GM23338 (cell line): ENCODE data around the gene COL6A1. TPM values are rescaled to one million over a fixed set of nuclear protein-coding genes. Genes with fewer than 3 reads are reported as not detected.

Source experiments
- ATAC-seq: fragments of 200-7000 bp; cut with Tn5 transposase; 3 replicates; pipeline ENCODE4 v1.9.1; 2020
- DNase-seq: peaks from one replicate; pipeline ENCODE4 v3.0.0-alpha.2; 2015; ENCODE audit warnings: low spot score
- H2AFZ ChIP-seq: fragments of 200-600 bp; sonication (generic); 2 replicates; pipeline ENCODE4 v1.8.0; 2016; ENCODE audit warnings: antibody characterized with exemption, mild to moderate bottlenecking, moderate library complexity
- H3F3A ChIP-seq: fragments of 200-600 bp; sonication (generic); replicated peaks from 2 replicates; pipeline ENCODE4 v1.8.0; 2017; ENCODE audit warnings: antibody characterized with exemption, mixed run types, low read depth
- H3K27ac ChIP-seq: fragments of 200-600 bp; sonication (generic); 2 replicates; pipeline ENCODE4 v1.6.1; 2016; ENCODE audit warnings: low read depth
- H3K27me3 ChIP-seq: fragments of 200-600 bp; sonication (generic); 2 replicates; pipeline ENCODE4 v1.8.0; 2016; ENCODE audit warnings: mild to moderate bottlenecking, mixed run types, moderate library complexity; ENCODE audit not compliant: insufficient read depth
- H3K36me3 ChIP-seq: fragments of 200-600 bp; sonication (generic); 2 replicates; pipeline ENCODE4 v1.8.0; 2016; ENCODE audit warnings: mild to moderate bottlenecking; ENCODE audit not compliant: insufficient read depth
- H3K4me1 ChIP-seq: fragments of 200-600 bp; sonication (generic); 2 replicates; pipeline ENCODE4 v1.8.0; 2016; ENCODE audit warnings: mild to moderate bottlenecking, moderate library complexity; ENCODE audit not compliant: insufficient read depth
- H3K4me2 ChIP-seq: fragments of 200-600 bp; sonication (generic); 2 replicates; pipeline ENCODE4 v1.7.1; 2017; ENCODE audit warnings: mixed run types
- H3K4me3 ChIP-seq: fragments of 200-600 bp; sonication (generic); 2 replicates; pipeline ENCODE4 v1.6.1; 2016; ENCODE audit warnings: mixed run types
- H3K79me2 ChIP-seq: fragments of 200-600 bp; sonication (generic); replicated peaks from 2 replicates; pipeline ENCODE4 v1.8.0; 2017; ENCODE audit warnings: mild to moderate bottlenecking; ENCODE audit not compliant: insufficient read depth
- H3K9me2 ChIP-seq: fragments of 200-600 bp; sonication (generic); 2 replicates; pipeline ENCODE4 v1.8.0; 2017; ENCODE audit not compliant: insufficient read depth
- H4K20me1 ChIP-seq: fragments of 200-600 bp; sonication (generic); replicated peaks from 2 replicates; pipeline ENCODE4 v1.8.0; 2017; ENCODE audit warnings: mild to moderate bottlenecking; ENCODE audit not compliant: insufficient read depth
- H3K27ac Mint-ChIP-seq: 2 replicates; pipeline ENCODE4 v1.8.0; 2020; ENCODE audit warnings: inconsistent platforms, mild to moderate bottlenecking, moderate library complexity, mixed read lengths
- H3K27me3 Mint-ChIP-seq: 3 replicates; pipeline ENCODE4 v1.8.0; 2022; ENCODE audit warnings: low read depth, mild to moderate bottlenecking, moderate library complexity, mixed read lengths, inconsistent platforms; ENCODE audit not compliant: insufficient read depth, poor library complexity
- H3K36me3 Mint-ChIP-seq: 3 replicates; pipeline ENCODE4 v1.8.0; 2021; ENCODE audit warnings: low read depth, mild to moderate bottlenecking, inconsistent platforms, moderate library complexity, mixed read lengths
- H3K4me1 Mint-ChIP-seq: 3 replicates; pipeline ENCODE4 v1.8.0; 2020; ENCODE audit warnings: mild to moderate bottlenecking, inconsistent platforms, mixed read lengths
- H3K4me3 Mint-ChIP-seq: 3 replicates; pipeline ENCODE4 v1.8.0; 2021; ENCODE audit warnings: moderate library complexity, mild to moderate bottlenecking, inconsistent platforms, mixed read lengths
- H3K9me3 Mint-ChIP-seq: 3 replicates; pipeline ENCODE4 v1.8.0; 2020; ENCODE audit warnings: moderate library complexity, mild to moderate bottlenecking, inconsistent platforms, mixed read lengths
- CREB1 ChIP-seq: fragments of 250-450 bp; sonication (Bioruptor Pico); IDR thresholded peaks from 2 replicates; pipeline ENCODE4 v1.5.0; 2020; ENCODE audit warnings: low read depth, mild to moderate bottlenecking, moderate library complexity
- JUNB ChIP-seq: IDR thresholded peaks from one replicate; pipeline ENCODE4 v1.6.1; 2016; ENCODE audit warnings: antibody characterized with exemption; ENCODE audit not compliant: unreplicated experiment
- POLR2AphosphoS5 ChIP-seq: IDR thresholded peaks from 2 replicates; pipeline ENCODE4 v1.6.1; 2016; ENCODE audit warnings: antibody characterized with exemption, low read depth
- STAT1 ChIP-seq: IDR thresholded peaks from one replicate; pipeline ENCODE4 v1.6.1; 2016; ENCODE audit warnings: antibody characterized with exemption; ENCODE audit not compliant: unreplicated experiment
- ZNF114 ChIP-seq: fragments of 250-450 bp; sonication (Bioruptor Pico); IDR thresholded peaks from 2 replicates; pipeline ENCODE4 v1.5.0; 2020; ENCODE audit warnings: mild to moderate bottlenecking, moderate library complexity
- polyA plus RNA-seq: library from polyadenylated mRNA; unstranded; fragments of >200 nt; fragmentation: Nextera tagmentation; extraction: Ambion mirVana; gene quantifications from 2 replicates; pipeline ENCODE4 v1.2.1, GENCODE V29; 2016
- total RNA-seq: library from RNA; depleted of rRNA; stranded (reverse); fragments of >200 nt; shearing (Covaris generic); gene quantifications from 2 replicates; pipeline ENCODE4 v1.2.3, GENCODE V29; 2014
- TF ChIP-seq, protein P1 (sequence below): fragments of 250-450 bp; sonication (Bioruptor Pico); IDR thresholded peaks from 2 replicates; pipeline ENCODE4 v1.5.0; 2020; ENCODE audit warnings: mild to moderate bottlenecking, moderate library complexity
- TF ChIP-seq, protein P2 (sequence below): IDR thresholded peaks from 2 replicates; pipeline ENCODE4 v1.6.1; 2016; ENCODE audit warnings: antibody characterized with exemption
- TF ChIP-seq, protein P3 (sequence below), 2 experiments: fragments of 200-600 bp in 1 of 2; sonication (generic) in 1 of 2; conservative IDR thresholded peaks; 2 replicates each; pipeline versions ENCODE4 v1.5.1 to v1.6.1; 2016 to 2017; ENCODE audit warnings: antibody characterized with exemption in 2 of 2, low read depth in 2 of 2, mild to moderate bottlenecking in 2 of 2, moderate library complexity in 1 of 2
- TF ChIP-seq, protein P4 (sequence below): IDR thresholded peaks from one replicate; pipeline ENCODE4 v1.6.1; 2018; ENCODE audit warnings: antibody characterized with exemption; ENCODE audit not compliant: unreplicated experiment

The COL6A1 gene
- total and polyA plus RNA-seq, 2 experiments from 2014 or later: 76.0 to 180 TPM

DNA sequence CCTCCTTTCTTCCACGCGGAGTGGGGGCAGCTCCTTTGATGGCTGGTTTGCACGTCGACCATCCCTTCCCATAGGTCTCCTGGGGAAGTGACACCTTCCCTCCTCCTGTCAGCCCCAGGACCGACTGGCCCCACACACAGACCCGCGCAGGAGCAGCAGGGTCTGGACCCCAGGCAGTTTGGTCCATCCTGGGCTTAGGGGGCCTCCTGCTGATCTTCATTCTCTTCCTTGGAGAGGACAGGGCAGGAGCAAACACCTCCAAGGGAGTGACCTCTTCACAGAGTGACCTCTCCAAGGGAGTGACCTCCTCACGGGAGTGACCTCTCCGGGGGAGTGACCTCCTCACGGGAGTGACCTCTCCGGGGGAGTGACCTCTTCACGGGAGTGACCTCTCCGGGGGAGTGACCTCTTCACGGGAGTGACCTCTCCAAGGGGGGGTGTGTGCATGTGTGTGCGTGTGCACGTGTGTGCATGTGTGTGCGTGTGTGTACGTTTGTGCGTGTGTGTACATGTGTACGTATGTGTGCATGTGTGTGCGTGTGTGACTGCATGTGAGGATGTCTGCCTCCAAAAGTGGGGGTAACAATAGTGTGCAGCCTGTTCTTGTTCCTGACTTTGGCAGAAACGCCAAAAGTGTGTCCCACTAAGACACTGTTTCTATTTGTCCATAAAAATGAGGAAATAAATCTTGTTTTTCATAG, 29.8 kb downstream of the COL6A1 start (continued):
- TF ChIP-seq, protein P1, sequence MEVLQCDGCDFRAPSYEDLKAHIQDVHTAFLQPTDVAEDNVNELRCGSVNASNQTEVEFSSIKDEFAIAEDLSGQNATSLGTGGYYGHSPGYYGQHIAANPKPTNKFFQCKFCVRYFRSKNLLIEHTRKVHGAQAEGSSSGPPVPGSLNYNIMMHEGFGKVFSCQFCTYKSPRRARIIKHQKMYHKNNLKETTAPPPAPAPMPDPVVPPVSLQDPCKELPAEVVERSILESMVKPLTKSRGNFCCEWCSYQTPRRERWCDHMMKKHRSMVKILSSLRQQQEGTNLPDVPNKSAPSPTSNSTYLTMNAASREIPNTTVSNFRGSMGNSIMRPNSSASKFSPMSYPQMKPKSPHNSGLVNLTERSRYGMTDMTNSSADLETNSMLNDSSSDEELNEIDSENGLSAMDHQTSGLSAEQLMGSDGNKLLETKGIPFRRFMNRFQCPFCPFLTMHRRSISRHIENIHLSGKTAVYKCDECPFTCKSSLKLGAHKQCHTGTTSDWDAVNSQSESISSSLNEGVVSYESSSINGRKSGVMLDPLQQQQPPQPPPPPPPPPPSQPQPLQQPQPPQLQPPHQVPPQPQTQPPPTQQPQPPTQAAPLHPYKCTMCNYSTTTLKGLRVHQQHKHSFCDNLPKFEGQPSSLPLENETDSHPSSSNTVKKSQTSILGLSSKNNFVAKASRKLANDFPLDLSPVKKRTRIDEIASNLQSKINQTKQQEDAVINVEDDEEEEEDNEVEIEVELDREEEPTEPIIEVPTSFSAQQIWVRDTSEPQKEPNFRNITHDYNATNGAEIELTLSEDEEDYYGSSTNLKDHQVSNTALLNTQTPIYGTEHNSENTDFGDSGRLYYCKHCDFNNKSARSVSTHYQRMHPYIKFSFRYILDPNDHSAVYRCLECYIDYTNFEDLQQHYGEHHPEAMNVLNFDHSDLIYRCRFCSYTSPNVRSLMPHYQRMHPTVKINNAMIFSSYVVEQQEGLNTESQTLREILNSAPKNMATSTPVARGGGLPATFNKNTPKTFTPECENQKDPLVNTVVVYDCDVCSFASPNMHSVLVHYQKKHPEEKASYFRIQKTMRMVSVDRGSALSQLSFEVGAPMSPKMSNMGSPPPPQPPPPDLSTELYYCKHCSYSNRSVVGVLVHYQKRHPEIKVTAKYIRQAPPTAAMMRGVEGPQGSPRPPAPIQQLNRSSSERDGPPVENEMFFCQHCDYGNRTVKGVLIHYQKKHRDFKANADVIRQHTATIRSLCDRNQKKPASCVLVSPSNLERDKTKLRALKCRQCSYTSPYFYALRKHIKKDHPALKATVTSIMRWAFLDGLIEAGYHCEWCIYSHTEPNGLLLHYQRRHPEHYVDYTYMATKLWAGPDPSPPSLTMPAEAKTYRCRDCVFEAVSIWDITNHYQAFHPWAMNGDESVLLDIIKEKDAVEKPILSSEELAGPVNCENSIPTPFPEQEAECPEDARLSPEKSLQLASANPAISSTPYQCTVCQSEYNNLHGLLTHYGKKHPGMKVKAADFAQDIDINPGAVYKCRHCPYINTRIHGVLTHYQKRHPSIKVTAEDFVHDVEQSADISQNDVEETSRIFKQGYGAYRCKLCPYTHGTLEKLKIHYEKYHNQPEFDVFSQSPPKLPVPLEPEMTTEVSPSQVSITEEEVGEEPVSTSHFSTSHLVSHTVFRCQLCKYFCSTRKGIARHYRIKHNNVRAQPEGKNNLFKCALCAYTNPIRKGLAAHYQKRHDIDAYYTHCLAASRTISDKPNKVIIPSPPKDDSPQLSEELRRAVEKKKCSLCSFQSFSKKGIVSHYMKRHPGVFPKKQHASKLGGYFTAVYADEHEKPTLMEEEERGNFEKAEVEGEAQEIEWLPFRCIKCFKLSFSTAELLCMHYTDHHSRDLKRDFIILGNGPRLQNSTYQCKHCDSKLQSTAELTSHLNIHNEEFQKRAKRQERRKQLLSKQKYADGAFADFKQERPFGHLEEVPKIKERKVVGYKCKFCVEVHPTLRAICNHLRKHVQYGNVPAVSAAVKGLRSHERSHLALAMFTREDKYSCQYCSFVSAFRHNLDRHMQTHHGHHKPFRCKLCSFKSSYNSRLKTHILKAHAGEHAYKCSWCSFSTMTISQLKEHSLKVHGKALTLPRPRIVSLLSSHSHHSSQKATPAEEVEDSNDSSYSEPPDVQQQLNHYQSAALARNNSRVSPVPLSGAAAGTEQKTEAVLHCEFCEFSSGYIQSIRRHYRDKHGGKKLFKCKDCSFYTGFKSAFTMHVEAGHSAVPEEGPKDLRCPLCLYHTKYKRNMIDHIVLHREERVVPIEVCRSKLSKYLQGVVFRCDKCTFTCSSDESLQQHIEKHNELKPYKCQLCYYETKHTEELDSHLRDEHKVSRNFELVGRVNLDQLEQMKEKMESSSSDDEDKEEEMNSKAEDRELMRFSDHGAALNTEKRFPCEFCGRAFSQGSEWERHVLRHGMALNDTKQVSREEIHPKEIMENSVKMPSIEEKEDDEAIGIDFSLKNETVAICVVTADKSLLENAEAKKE (CRISPR knock-in tag): no peak
- TF ChIP-seq, protein P2, sequence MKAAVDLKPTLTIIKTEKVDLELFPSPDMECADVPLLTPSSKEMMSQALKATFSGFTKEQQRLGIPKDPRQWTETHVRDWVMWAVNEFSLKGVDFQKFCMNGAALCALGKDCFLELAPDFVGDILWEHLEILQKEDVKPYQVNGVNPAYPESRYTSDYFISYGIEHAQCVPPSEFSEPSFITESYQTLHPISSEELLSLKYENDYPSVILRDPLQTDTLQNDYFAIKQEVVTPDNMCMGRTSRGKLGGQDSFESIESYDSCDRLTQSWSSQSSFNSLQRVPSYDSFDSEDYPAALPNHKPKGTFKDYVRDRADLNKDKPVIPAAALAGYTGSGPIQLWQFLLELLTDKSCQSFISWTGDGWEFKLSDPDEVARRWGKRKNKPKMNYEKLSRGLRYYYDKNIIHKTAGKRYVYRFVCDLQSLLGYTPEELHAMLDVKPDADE: no peak
- TF ChIP-seq ZNF114 (CRISPR knock-in tag): no peak

DNA sequence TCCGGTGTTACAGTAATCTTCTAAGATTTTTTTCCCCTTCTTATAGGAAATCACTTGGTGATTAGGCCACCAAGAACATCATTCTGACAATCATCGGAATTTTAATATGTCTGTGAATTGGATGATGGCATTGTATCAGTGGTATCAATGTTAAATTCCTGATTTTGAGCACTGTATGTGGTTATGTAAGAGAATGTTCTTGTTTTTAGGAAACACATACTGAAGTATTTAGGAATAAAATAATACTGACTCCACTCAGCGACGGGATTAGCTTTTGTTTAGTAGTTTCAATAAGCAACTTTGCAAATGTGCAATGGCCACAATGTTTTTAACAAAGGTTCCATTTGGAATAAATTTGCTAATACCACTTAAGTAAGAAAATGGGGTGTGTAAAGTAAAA, 30.6 kb downstream of the COL6A1 start:
- no peaks in the 10 kb centered on the region for H3K9me2 ChIP-seq
- H3K27ac ChIP-seq: no peak overlapping the region
- H3K27me3 ChIP-seq: no peaks in the 10 kb centered on the region
- no peak overlapping the region for H3K4me2 ChIP-seq
- no peaks in the 10 kb centered on the region for H3K4me1 ChIP-seq
- H2AFZ ChIP-seq: no peak overlapping the region
- no peaks in the 10 kb centered on the region for H3K4me1 Mint-ChIP-seq
- peaks cover 15% of the 10 kb centered on the region for H3K9me3 Mint-ChIP-seq
- DNase-seq (no peak), ATAC-seq (no peak)
- no peak overlapping the region for H3K27ac Mint-ChIP-seq
- no peak overlapping the region for H3K4me3 Mint-ChIP-seq
- H3K27me3 Mint-ChIP-seq: no peaks in the 10 kb centered on the region
- H3K36me3 ChIP-seq: no peaks in the 10 kb centered on the region
- H3K4me3 ChIP-seq: no peak overlapping the region
- no peaks in the 10 kb centered on the region for H3F3A ChIP-seq
- H3K79me2 ChIP-seq: no peaks in the 10 kb centered on the region
- peaks cover 2% of the 10 kb centered on the region; the same call in 1 of the 3 replicates for H3K36me3 Mint-ChIP-seq
- no peaks in the 10 kb centered on the region for H4K20me1 ChIP-seq
- TF ChIP-seq CREB1 (no peak), POLR2AphosphoS5 (no peak), JUNB (no peak), STAT1 (no peak)
- TF ChIP-seq, protein P2: no peak
- TF ChIP-seq, protein P3, sequence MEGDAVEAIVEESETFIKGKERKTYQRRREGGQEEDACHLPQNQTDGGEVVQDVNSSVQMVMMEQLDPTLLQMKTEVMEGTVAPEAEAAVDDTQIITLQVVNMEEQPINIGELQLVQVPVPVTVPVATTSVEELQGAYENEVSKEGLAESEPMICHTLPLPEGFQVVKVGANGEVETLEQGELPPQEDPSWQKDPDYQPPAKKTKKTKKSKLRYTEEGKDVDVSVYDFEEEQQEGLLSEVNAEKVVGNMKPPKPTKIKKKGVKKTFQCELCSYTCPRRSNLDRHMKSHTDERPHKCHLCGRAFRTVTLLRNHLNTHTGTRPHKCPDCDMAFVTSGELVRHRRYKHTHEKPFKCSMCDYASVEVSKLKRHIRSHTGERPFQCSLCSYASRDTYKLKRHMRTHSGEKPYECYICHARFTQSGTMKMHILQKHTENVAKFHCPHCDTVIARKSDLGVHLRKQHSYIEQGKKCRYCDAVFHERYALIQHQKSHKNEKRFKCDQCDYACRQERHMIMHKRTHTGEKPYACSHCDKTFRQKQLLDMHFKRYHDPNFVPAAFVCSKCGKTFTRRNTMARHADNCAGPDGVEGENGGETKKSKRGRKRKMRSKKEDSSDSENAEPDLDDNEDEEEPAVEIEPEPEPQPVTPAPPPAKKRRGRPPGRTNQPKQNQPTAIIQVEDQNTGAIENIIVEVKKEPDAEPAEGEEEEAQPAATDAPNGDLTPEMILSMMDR (conservative IDR thresholded peaks at IDR 0.05; ENCODE audit: low read depth in 2 of 2): no peak
- TF ChIP-seq, protein P4, sequence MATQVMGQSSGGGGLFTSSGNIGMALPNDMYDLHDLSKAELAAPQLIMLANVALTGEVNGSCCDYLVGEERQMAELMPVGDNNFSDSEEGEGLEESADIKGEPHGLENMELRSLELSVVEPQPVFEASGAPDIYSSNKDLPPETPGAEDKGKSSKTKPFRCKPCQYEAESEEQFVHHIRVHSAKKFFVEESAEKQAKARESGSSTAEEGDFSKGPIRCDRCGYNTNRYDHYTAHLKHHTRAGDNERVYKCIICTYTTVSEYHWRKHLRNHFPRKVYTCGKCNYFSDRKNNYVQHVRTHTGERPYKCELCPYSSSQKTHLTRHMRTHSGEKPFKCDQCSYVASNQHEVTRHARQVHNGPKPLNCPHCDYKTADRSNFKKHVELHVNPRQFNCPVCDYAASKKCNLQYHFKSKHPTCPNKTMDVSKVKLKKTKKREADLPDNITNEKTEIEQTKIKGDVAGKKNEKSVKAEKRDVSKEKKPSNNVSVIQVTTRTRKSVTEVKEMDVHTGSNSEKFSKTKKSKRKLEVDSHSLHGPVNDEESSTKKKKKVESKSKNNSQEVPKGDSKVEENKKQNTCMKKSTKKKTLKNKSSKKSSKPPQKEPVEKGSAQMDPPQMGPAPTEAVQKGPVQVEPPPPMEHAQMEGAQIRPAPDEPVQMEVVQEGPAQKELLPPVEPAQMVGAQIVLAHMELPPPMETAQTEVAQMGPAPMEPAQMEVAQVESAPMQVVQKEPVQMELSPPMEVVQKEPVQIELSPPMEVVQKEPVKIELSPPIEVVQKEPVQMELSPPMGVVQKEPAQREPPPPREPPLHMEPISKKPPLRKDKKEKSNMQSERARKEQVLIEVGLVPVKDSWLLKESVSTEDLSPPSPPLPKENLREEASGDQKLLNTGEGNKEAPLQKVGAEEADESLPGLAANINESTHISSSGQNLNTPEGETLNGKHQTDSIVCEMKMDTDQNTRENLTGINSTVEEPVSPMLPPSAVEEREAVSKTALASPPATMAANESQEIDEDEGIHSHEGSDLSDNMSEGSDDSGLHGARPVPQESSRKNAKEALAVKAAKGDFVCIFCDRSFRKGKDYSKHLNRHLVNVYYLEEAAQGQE: no peak
